ENCODE data around the gene OR8H1.

The OR8H1 gene

GRCh38 chr11:56296898-56297297 lies 4.8 kb upstream of the OR8H1 start:
- H4K20me1 ChIP-seq (ENCODE audit: insufficient read depth, low read length), result no peaks in the 10 kb centered on the region
- no peaks in the 10 kb centered on the region for H3K79me2 ChIP-seq (ENCODE audit: insufficient read depth, low read length)
- no peak overlapping the region for H3K9ac ChIP-seq (ENCODE audit: low read length)
- no peaks in the 10 kb centered on the region for H3K36me3 ChIP-seq (ENCODE audit: insufficient read depth, low read length)
- no peaks in the 10 kb centered on the region for H3K4me1 ChIP-seq (ENCODE audit: insufficient read depth, low read length, severe bottlenecking)
- no peak overlapping the region for H3K27ac ChIP-seq (ENCODE audit: low read depth, low read length, poor library complexity, severe bottlenecking)
- no peak overlapping the region for H2AFZ ChIP-seq (ENCODE audit: low read length)
- no peaks in the 10 kb centered on the region for H3K9me2 ChIP-seq (ENCODE audit: low read depth, low read length)
- TF ChIP-seq, protein P1, sequence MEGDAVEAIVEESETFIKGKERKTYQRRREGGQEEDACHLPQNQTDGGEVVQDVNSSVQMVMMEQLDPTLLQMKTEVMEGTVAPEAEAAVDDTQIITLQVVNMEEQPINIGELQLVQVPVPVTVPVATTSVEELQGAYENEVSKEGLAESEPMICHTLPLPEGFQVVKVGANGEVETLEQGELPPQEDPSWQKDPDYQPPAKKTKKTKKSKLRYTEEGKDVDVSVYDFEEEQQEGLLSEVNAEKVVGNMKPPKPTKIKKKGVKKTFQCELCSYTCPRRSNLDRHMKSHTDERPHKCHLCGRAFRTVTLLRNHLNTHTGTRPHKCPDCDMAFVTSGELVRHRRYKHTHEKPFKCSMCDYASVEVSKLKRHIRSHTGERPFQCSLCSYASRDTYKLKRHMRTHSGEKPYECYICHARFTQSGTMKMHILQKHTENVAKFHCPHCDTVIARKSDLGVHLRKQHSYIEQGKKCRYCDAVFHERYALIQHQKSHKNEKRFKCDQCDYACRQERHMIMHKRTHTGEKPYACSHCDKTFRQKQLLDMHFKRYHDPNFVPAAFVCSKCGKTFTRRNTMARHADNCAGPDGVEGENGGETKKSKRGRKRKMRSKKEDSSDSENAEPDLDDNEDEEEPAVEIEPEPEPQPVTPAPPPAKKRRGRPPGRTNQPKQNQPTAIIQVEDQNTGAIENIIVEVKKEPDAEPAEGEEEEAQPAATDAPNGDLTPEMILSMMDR (IDR thresholded peaks at IDR 0.05; ENCODE audit: low read length), result no peak
- no peak for TF ChIP-seq EZH2 (IDR thresholded peaks at IDR 0.05; ENCODE audit: borderline replicate concordance, low read length)
- H3F3A ChIP-seq (ENCODE audit: insufficient read depth, low read length), result no peaks in the 10 kb centered on the region
- no peak overlapping the region for H3K4me2 ChIP-seq (ENCODE audit: low read length)
- no peaks in the 10 kb centered on the region for H3K9me3 ChIP-seq (ENCODE audit: low read length)
- H3K27me3 ChIP-seq (ENCODE audit: insufficient read depth, low read length), result no peaks in the 10 kb centered on the region
- H3K4me3 ChIP-seq (ENCODE audit: low read depth, low read length, poor library complexity, severe bottlenecking), result no peak overlapping the region

- H3K36me3 ChIP-seq (ENCODE audit: insufficient read depth, low read length), result no peaks in the 10 kb centered on the region
- TF ChIP-seq EZH2 (IDR thresholded peaks at IDR 0.05; ENCODE audit: borderline replicate concordance, low read length), result no peak
- TF ChIP-seq, protein P1 (IDR thresholded peaks at IDR 0.05; ENCODE audit: low read length), result no peak
- H2AFZ ChIP-seq (ENCODE audit: low read length), result no peak within 1 kb of the TSS
- no peaks in the 10 kb centered on the region for H3K27me3 ChIP-seq (ENCODE audit: insufficient read depth, low read length)
- H3K9me3 ChIP-seq (ENCODE audit: low read length), result no peaks in the 10 kb centered on the region
- no peaks in the 10 kb centered on the region for H3K9me2 ChIP-seq (ENCODE audit: low read depth, low read length)
- no peaks in the 10 kb centered on the region for H3K4me1 ChIP-seq (ENCODE audit: insufficient read depth, low read length, severe bottlenecking)
- no peak within 1 kb of the TSS for H3K27ac ChIP-seq (ENCODE audit: low read depth, low read length, poor library complexity, severe bottlenecking)
- no peaks in the 10 kb centered on the region for H3F3A ChIP-seq (ENCODE audit: insufficient read depth, low read length)
- no peak within 1 kb of the TSS for H3K9ac ChIP-seq (ENCODE audit: low read length)
- H3K79me2 ChIP-seq (ENCODE audit: insufficient read depth, low read length), result no peaks in the 10 kb centered on the region
- H3K4me2 ChIP-seq (ENCODE audit: low read length), result no peak within 1 kb of the TSS
- no peak within 1 kb of the TSS for H3K4me3 ChIP-seq (ENCODE audit: low read depth, low read length, poor library complexity, severe bottlenecking)
- H4K20me1 ChIP-seq (ENCODE audit: insufficient read depth, low read length), result no peaks in the 10 kb centered on the region
These were observed 18.2 kb downstream of the OR8H1 start, which contains the start of gene OR5T1 for GRCh38 chr11:56273854-56274253. Gene OR5T1, plus strand, starts transcription at chr11:56274154. Its CDS starts 1,485 bp downstream, at chr11:56275639.

DNA sequence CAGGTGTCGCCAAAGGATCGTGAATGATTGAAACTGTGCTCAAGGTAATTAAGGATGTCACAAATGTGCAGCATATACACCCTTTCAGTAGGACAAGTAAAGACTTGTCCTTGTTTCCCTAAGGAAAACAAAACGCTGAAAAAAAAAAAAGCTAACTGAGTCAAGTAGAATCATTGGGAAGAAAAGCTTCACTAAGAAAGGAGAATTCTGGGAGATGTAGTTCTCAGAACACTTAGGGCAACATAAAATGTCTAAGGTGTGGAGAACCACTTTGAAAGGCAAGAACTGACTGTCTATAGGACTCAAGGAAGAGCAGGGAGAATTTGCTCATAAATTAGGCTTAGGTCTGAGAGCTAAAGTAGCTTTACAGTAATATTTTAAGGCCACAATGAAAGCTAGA lies 21.0 kb downstream of the OR8H1 start:
- H3K9me2 ChIP-seq (ENCODE audit: low read depth, low read length), result no peaks in the 10 kb centered on the region
- H3K4me3 ChIP-seq (ENCODE audit: low read depth, low read length, poor library complexity, severe bottlenecking), result no peak overlapping the region
- H3K79me2 ChIP-seq (ENCODE audit: insufficient read depth, low read length), result no peaks in the 10 kb centered on the region
- H3K36me3 ChIP-seq (ENCODE audit: insufficient read depth, low read length), result no peaks in the 10 kb centered on the region
- no peak overlapping the region for H3K27ac ChIP-seq (ENCODE audit: low read depth, low read length, poor library complexity, severe bottlenecking)
- TF ChIP-seq, protein P1 (IDR thresholded peaks at IDR 0.05; ENCODE audit: low read length), result no peak
- TF ChIP-seq EZH2 (IDR thresholded peaks at IDR 0.05; ENCODE audit: borderline replicate concordance, low read length), result no peak
- H3K9ac ChIP-seq (ENCODE audit: low read length), result no peak overlapping the region
- no peaks in the 10 kb centered on the region for H3K27me3 ChIP-seq (ENCODE audit: insufficient read depth, low read length)
- H3K4me2 ChIP-seq (ENCODE audit: low read length), result no peak overlapping the region
- H2AFZ ChIP-seq (ENCODE audit: low read length), result no peak overlapping the region
- H3K9me3 ChIP-seq (ENCODE audit: low read length), result no peaks in the 10 kb centered on the region
- H3K4me1 ChIP-seq (ENCODE audit: insufficient read depth, low read length, severe bottlenecking), result no peaks in the 10 kb centered on the region
- no peaks in the 10 kb centered on the region for H3F3A ChIP-seq (ENCODE audit: insufficient read depth, low read length)
- no peaks in the 10 kb centered on the region for H4K20me1 ChIP-seq (ENCODE audit: insufficient read depth, low read length)

Data from OCI-LY1 (cell line).